GM23338 (cell line): ENCODE data around the gene TENM3. TPM values are rescaled to one million over a fixed set of nuclear protein-coding genes. Genes with fewer than 3 reads are reported as not detected.

Experiments
- ATAC-seq: fragments of 200-7000 bp; cut with Tn5 transposase; 3 replicates; pipeline ENCODE4 v1.9.1; 2020
- DNase-seq: peaks from one replicate; pipeline ENCODE4 v3.0.0-alpha.2; 2015; ENCODE audit warnings: low spot score
- H2AFZ ChIP-seq: fragments of 200-600 bp; sonication (generic); 2 replicates; pipeline ENCODE4 v1.8.0; 2016; ENCODE audit warnings: antibody characterized with exemption, mild to moderate bottlenecking, moderate library complexity
- H3F3A ChIP-seq: fragments of 200-600 bp; sonication (generic); replicated peaks from 2 replicates; pipeline ENCODE4 v1.8.0; 2017; ENCODE audit warnings: antibody characterized with exemption, mixed run types, low read depth
- H3K27ac ChIP-seq: fragments of 200-600 bp; sonication (generic); 2 replicates; pipeline ENCODE4 v1.6.1; 2016; ENCODE audit warnings: low read depth
- H3K27me3 ChIP-seq: fragments of 200-600 bp; sonication (generic); 2 replicates; pipeline ENCODE4 v1.8.0; 2016; ENCODE audit warnings: mild to moderate bottlenecking, mixed run types, moderate library complexity; ENCODE audit not compliant: insufficient read depth
- H3K36me3 ChIP-seq: fragments of 200-600 bp; sonication (generic); 2 replicates; pipeline ENCODE4 v1.8.0; 2016; ENCODE audit warnings: mild to moderate bottlenecking; ENCODE audit not compliant: insufficient read depth
- H3K4me1 ChIP-seq: fragments of 200-600 bp; sonication (generic); 2 replicates; pipeline ENCODE4 v1.8.0; 2016; ENCODE audit warnings: mild to moderate bottlenecking, moderate library complexity; ENCODE audit not compliant: insufficient read depth
- H3K4me2 ChIP-seq: fragments of 200-600 bp; sonication (generic); 2 replicates; pipeline ENCODE4 v1.7.1; 2017; ENCODE audit warnings: mixed run types
- H3K4me3 ChIP-seq: fragments of 200-600 bp; sonication (generic); 2 replicates; pipeline ENCODE4 v1.6.1; 2016; ENCODE audit warnings: mixed run types
- H3K79me2 ChIP-seq: fragments of 200-600 bp; sonication (generic); replicated peaks from 2 replicates; pipeline ENCODE4 v1.8.0; 2017; ENCODE audit warnings: mild to moderate bottlenecking; ENCODE audit not compliant: insufficient read depth
- H3K9me2 ChIP-seq: fragments of 200-600 bp; sonication (generic); 2 replicates; pipeline ENCODE4 v1.8.0; 2017; ENCODE audit not compliant: insufficient read depth
- H4K20me1 ChIP-seq: fragments of 200-600 bp; sonication (generic); replicated peaks from 2 replicates; pipeline ENCODE4 v1.8.0; 2017; ENCODE audit warnings: mild to moderate bottlenecking; ENCODE audit not compliant: insufficient read depth
- H3K27ac Mint-ChIP-seq: 2 replicates; pipeline ENCODE4 v1.8.0; 2020; ENCODE audit warnings: inconsistent platforms, mild to moderate bottlenecking, moderate library complexity, mixed read lengths
- H3K27me3 Mint-ChIP-seq: 3 replicates; pipeline ENCODE4 v1.8.0; 2022; ENCODE audit warnings: low read depth, mild to moderate bottlenecking, moderate library complexity, mixed read lengths, inconsistent platforms; ENCODE audit not compliant: insufficient read depth, poor library complexity
- H3K36me3 Mint-ChIP-seq: 3 replicates; pipeline ENCODE4 v1.8.0; 2021; ENCODE audit warnings: low read depth, mild to moderate bottlenecking, inconsistent platforms, moderate library complexity, mixed read lengths
- H3K4me1 Mint-ChIP-seq: 3 replicates; pipeline ENCODE4 v1.8.0; 2020; ENCODE audit warnings: mild to moderate bottlenecking, inconsistent platforms, mixed read lengths
- H3K4me3 Mint-ChIP-seq: 3 replicates; pipeline ENCODE4 v1.8.0; 2021; ENCODE audit warnings: moderate library complexity, mild to moderate bottlenecking, inconsistent platforms, mixed read lengths
- H3K9me3 Mint-ChIP-seq: 3 replicates; pipeline ENCODE4 v1.8.0; 2020; ENCODE audit warnings: moderate library complexity, mild to moderate bottlenecking, inconsistent platforms, mixed read lengths
- CREB1 ChIP-seq: fragments of 250-450 bp; sonication (Bioruptor Pico); IDR thresholded peaks from 2 replicates; pipeline ENCODE4 v1.5.0; 2020; ENCODE audit warnings: low read depth, mild to moderate bottlenecking, moderate library complexity
- EZH2 ChIP-seq: fragments of 200-600 bp; sonication (generic); IDR thresholded peaks from one replicate; pipeline ENCODE4 v1.8.0; 2017; ENCODE audit warnings: antibody characterized with exemption, mild to moderate bottlenecking, low read depth; ENCODE audit not compliant: unreplicated experiment
- EZH2phosphoT487 ChIP-seq: fragments of 200-600 bp; sonication (generic); IDR thresholded peaks from one replicate; pipeline ENCODE4 v1.8.1; 2018; ENCODE audit warnings: antibody characterized with exemption; ENCODE audit not compliant: unreplicated experiment
- POLR2AphosphoS5 ChIP-seq: IDR thresholded peaks from 2 replicates; pipeline ENCODE4 v1.6.1; 2016; ENCODE audit warnings: antibody characterized with exemption, low read depth
- ZNF114 ChIP-seq: fragments of 250-450 bp; sonication (Bioruptor Pico); IDR thresholded peaks from 2 replicates; pipeline ENCODE4 v1.5.0; 2020; ENCODE audit warnings: mild to moderate bottlenecking, moderate library complexity
- ZNF331 ChIP-seq: fragments of 250-450 bp; sonication (Bioruptor Pico); IDR thresholded peaks from 2 replicates; pipeline ENCODE4 v1.5.0; 2020; ENCODE audit warnings: low read depth, mild to moderate bottlenecking, moderate library complexity
- polyA plus RNA-seq: library from polyadenylated mRNA; unstranded; fragments of >200 nt; fragmentation: Nextera tagmentation; extraction: Ambion mirVana; gene quantifications from 2 replicates; pipeline ENCODE4 v1.2.1, GENCODE V29; 2016
- total RNA-seq: library from RNA; depleted of rRNA; stranded (reverse); fragments of >200 nt; shearing (Covaris generic); gene quantifications from 2 replicates; pipeline ENCODE4 v1.2.3, GENCODE V29; 2014
- TF ChIP-seq, protein P1 (sequence below), 2 experiments: fragments of 200-600 bp in 1 of 2; sonication (generic) in 1 of 2; conservative IDR thresholded peaks; 2 replicates each; pipeline versions ENCODE4 v1.5.1 to v1.6.1; 2016 to 2017; ENCODE audit warnings: antibody characterized with exemption in 2 of 2, low read depth in 2 of 2, mild to moderate bottlenecking in 2 of 2, moderate library complexity in 1 of 2
- TF ChIP-seq, protein P2 (sequence below): fragments of 250-450 bp; sonication (Bioruptor Pico); IDR thresholded peaks from 2 replicates; pipeline ENCODE4 v1.5.0; 2020; ENCODE audit warnings: mild to moderate bottlenecking, moderate library complexity

TENM3 gene
- total and polyA plus RNA-seq, 2 experiments from 2014 or later: 22.2 to 128 TPM

DNA sequence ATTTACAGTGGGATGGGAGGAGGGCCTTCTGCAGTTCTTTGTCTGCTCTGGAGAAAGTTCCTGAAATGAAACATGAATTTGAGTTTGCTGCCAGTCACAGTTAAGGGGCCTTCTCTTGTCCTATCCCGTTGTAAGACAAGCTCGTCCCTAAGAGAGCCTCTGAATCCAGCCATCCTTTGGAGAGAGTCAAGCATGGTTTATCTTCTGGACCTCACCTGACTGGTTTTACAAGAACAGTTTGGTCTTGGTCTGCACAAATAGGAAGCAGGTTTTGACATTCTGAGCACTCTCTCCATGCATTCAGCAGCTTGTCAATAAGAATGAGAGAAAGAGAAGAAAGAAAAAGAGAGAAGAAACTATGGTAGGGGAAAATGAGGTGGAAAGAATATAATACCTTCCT, 20.4 kb upstream of the TENM3 start:
- TF ChIP-seq CREB1 (CRISPR knock-in tag) (no peak), EZH2phosphoT487 (no peak)
- H3K36me3 ChIP-seq: no peaks in the 10 kb centered on the region
- H3K4me2 ChIP-seq: no peak overlapping the region
- no peaks in the 10 kb centered on the region for H3K79me2 ChIP-seq
- Mint-ChIP-seq H3K4me3 (no peak overlapping the region), H3K9me3 (no peaks in the 10 kb centered on the region), H3K36me3 (no peaks in the 10 kb centered on the region), H3K4me1 (peaks cover 18% of the 10 kb centered on the region), H3K27me3 (peaks cover 1% of the 10 kb centered on the region), H3K27ac (no peak overlapping the region)
- no peaks in the 10 kb centered on the region for H4K20me1 ChIP-seq
- 0 out of 2 replicates have a peak, but pooled peaks cover 6% of the 10 kb centered on the region for H3K4me1 ChIP-seq
- no peaks in the 10 kb centered on the region for H3K27me3 ChIP-seq
- ATAC-seq: peak; percentile 31; the same call in 1 of the 3 replicates
- H3K9me2 ChIP-seq: no peaks in the 10 kb centered on the region
- no peaks in the 10 kb centered on the region for H3F3A ChIP-seq
- no peak for DNase-seq
- H3K4me3 ChIP-seq: no peak overlapping the region
- H3K27ac ChIP-seq: no peak overlapping the region
- H2AFZ ChIP-seq: no peak overlapping the region

DNA sequence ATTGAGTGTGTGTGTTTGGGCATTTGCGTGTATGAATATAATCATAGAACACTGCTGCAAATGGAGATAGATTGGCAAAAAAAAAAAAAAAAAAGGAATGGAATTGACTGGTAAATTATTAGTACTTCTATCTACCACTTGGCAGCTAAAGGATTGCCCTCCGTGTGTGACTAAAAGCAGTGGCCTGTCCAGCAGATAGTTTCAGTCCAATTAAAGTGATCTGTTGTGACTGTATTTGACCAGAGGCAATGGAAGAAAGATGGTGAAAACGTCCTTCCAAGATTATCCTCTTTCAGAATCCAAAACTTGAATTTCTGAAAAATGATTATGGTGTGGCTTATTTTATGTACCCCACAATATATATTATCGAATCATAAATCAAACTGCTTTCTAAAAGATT, 19.5 kb upstream of the TENM3 start:
- no peaks in the 10 kb centered on the region for H3K27me3 ChIP-seq
- H3K9me3 Mint-ChIP-seq: no peaks in the 10 kb centered on the region
- 0 out of 2 replicates have a peak, but pooled peaks cover 6% of the 10 kb centered on the region for H3K4me1 ChIP-seq
- H3F3A ChIP-seq: no peaks in the 10 kb centered on the region
- no peak overlapping the region for H3K4me2 ChIP-seq
- TF ChIP-seq, protein P1, sequence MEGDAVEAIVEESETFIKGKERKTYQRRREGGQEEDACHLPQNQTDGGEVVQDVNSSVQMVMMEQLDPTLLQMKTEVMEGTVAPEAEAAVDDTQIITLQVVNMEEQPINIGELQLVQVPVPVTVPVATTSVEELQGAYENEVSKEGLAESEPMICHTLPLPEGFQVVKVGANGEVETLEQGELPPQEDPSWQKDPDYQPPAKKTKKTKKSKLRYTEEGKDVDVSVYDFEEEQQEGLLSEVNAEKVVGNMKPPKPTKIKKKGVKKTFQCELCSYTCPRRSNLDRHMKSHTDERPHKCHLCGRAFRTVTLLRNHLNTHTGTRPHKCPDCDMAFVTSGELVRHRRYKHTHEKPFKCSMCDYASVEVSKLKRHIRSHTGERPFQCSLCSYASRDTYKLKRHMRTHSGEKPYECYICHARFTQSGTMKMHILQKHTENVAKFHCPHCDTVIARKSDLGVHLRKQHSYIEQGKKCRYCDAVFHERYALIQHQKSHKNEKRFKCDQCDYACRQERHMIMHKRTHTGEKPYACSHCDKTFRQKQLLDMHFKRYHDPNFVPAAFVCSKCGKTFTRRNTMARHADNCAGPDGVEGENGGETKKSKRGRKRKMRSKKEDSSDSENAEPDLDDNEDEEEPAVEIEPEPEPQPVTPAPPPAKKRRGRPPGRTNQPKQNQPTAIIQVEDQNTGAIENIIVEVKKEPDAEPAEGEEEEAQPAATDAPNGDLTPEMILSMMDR (conservative IDR thresholded peaks at IDR 0.05; ENCODE audit: low read depth in 2 of 2): no peak
- TF ChIP-seq EZH2 (no peak), ZNF331 (no peak), POLR2AphosphoS5 (no peak), EZH2phosphoT487 (no peak), ZNF114 (CRISPR knock-in tag) (no peak)
- TF ChIP-seq, protein P2, sequence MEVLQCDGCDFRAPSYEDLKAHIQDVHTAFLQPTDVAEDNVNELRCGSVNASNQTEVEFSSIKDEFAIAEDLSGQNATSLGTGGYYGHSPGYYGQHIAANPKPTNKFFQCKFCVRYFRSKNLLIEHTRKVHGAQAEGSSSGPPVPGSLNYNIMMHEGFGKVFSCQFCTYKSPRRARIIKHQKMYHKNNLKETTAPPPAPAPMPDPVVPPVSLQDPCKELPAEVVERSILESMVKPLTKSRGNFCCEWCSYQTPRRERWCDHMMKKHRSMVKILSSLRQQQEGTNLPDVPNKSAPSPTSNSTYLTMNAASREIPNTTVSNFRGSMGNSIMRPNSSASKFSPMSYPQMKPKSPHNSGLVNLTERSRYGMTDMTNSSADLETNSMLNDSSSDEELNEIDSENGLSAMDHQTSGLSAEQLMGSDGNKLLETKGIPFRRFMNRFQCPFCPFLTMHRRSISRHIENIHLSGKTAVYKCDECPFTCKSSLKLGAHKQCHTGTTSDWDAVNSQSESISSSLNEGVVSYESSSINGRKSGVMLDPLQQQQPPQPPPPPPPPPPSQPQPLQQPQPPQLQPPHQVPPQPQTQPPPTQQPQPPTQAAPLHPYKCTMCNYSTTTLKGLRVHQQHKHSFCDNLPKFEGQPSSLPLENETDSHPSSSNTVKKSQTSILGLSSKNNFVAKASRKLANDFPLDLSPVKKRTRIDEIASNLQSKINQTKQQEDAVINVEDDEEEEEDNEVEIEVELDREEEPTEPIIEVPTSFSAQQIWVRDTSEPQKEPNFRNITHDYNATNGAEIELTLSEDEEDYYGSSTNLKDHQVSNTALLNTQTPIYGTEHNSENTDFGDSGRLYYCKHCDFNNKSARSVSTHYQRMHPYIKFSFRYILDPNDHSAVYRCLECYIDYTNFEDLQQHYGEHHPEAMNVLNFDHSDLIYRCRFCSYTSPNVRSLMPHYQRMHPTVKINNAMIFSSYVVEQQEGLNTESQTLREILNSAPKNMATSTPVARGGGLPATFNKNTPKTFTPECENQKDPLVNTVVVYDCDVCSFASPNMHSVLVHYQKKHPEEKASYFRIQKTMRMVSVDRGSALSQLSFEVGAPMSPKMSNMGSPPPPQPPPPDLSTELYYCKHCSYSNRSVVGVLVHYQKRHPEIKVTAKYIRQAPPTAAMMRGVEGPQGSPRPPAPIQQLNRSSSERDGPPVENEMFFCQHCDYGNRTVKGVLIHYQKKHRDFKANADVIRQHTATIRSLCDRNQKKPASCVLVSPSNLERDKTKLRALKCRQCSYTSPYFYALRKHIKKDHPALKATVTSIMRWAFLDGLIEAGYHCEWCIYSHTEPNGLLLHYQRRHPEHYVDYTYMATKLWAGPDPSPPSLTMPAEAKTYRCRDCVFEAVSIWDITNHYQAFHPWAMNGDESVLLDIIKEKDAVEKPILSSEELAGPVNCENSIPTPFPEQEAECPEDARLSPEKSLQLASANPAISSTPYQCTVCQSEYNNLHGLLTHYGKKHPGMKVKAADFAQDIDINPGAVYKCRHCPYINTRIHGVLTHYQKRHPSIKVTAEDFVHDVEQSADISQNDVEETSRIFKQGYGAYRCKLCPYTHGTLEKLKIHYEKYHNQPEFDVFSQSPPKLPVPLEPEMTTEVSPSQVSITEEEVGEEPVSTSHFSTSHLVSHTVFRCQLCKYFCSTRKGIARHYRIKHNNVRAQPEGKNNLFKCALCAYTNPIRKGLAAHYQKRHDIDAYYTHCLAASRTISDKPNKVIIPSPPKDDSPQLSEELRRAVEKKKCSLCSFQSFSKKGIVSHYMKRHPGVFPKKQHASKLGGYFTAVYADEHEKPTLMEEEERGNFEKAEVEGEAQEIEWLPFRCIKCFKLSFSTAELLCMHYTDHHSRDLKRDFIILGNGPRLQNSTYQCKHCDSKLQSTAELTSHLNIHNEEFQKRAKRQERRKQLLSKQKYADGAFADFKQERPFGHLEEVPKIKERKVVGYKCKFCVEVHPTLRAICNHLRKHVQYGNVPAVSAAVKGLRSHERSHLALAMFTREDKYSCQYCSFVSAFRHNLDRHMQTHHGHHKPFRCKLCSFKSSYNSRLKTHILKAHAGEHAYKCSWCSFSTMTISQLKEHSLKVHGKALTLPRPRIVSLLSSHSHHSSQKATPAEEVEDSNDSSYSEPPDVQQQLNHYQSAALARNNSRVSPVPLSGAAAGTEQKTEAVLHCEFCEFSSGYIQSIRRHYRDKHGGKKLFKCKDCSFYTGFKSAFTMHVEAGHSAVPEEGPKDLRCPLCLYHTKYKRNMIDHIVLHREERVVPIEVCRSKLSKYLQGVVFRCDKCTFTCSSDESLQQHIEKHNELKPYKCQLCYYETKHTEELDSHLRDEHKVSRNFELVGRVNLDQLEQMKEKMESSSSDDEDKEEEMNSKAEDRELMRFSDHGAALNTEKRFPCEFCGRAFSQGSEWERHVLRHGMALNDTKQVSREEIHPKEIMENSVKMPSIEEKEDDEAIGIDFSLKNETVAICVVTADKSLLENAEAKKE (CRISPR knock-in tag): no peak
- ATAC-seq (no peak), DNase-seq (no peak)
- no peak overlapping the region for H3K27ac Mint-ChIP-seq
- peaks cover 1% of the 10 kb centered on the region for H3K27me3 Mint-ChIP-seq
- H3K36me3 Mint-ChIP-seq: no peaks in the 10 kb centered on the region
- H4K20me1 ChIP-seq: no peaks in the 10 kb centered on the region
- no peaks in the 10 kb centered on the region for H3K9me2 ChIP-seq
- H3K36me3 ChIP-seq: no peaks in the 10 kb centered on the region
- no peak overlapping the region for H3K4me3 Mint-ChIP-seq
- H3K79me2 ChIP-seq: no peaks in the 10 kb centered on the region
- H2AFZ ChIP-seq: no peak overlapping the region
- no peak overlapping the region for H3K27ac ChIP-seq
- H3K4me1 Mint-ChIP-seq: peaks cover 18% of the 10 kb centered on the region
- H3K4me3 ChIP-seq: no peak overlapping the region
